ENCODE results near the gene SPAG5. TPM values are rescaled to one million over a fixed set of nuclear protein-coding genes. Genes with fewer than 3 reads are reported as not detected.
"Not testable (repeated sequence)": the region's sequence is repeated elsewhere in the genome, so short reads cannot be mapped to it uniquely, and the experiment has no call there.

The SPAG5 gene
- total RNA-seq, 4 donors from 2014 or later, result 0.83 to 1.7 (median 0.97) TPM

GRCh38 chr17:28612936-28613872, 14.4 kb upstream of the SPAG5 start:
- H3K27ac ChIP-seq (replicated peaks in 1 of 4), result no peak overlapping the region
- no peak for DNase-seq (ENCODE audit: extremely low spot score)

GRCh38 chr17:28612531-28612930, 13.7 kb upstream of the SPAG5 start:
- no peak for TF ChIP-seq CTCF (IDR thresholded peaks at IDR 0.05)
- no peak for TF ChIP-seq EP300 (IDR thresholded peaks at IDR 0.05)
- TF ChIP-seq POLR2AphosphoS5 (IDR thresholded peaks at IDR 0.05), result no peak
- no peak for TF ChIP-seq POLR2A (IDR thresholded peaks at IDR 0.05; ENCODE audit: low read depth)
- no peak for DNase-seq (ENCODE audit: extremely low spot score)
- no peaks in the 10 kb centered on the region for H3K27me3 ChIP-seq
- no peak overlapping the region for H3K4me3 ChIP-seq
- no peak overlapping the region for H3K27ac ChIP-seq (replicated peaks in 1 of 4)
- H3K36me3 ChIP-seq, result peaks cover 32 to 53% (median 45%) of the 10 kb centered on the region in 4 donors
- no peaks in the 10 kb centered on the region for H3K4me1 ChIP-seq
- WGBS, result 59% methylated on average over 2 of the region's 2 CpGs
- intact Hi-C loops (cut with DNase I), result loop anchor here (2.0 to 5.0 kb wide), 2 partner anchors 65 to 118 kb away; no protein-coding TSS in a partner anchor
- no peaks in the 10 kb centered on the region for H3K9me3 ChIP-seq

More at GRCh38 chr17:28612936-28613872, 14.4 kb upstream of the SPAG5 start:
- Histone ChIP-seq H3K9me3 (no peaks in the 10 kb centered on the region), H3K4me1 (no peaks in the 10 kb centered on the region), H3K36me3 (peaks cover 39 to 59% (median 52%) of the 10 kb centered on the region in 4 donors), H3K27me3 (no peaks in the 10 kb centered on the region), H3K4me3 (no peak overlapping the region)
- intact Hi-C loops (cut with DNase I), result loop anchor here (2.0 to 5.0 kb wide), 2 partner anchors 66 to 118 kb away; no protein-coding TSS in a partner anchor
- peak; percentile 55 to 73 (median 61) for TF ChIP-seq CTCF (IDR thresholded peaks at IDR 0.05)
- TF ChIP-seq EP300 (IDR thresholded peaks at IDR 0.05), result no peak
- 66% methylated on average over 6 of the region's 6 CpGs for WGBS

GRCh38 chr17:28610376-28610775, 11.6 kb upstream of the SPAG5 start:
- 90% methylated on average over 8 of the region's 8 CpGs for WGBS
- Histone ChIP-seq H3K9me3 (no peaks in the 10 kb centered on the region), H3K4me1 (no peaks in the 10 kb centered on the region), H3K36me3 (peaks cover 11 to 37% (median 23%) of the 10 kb centered on the region in 4 donors), H3K27ac (replicated peaks in 1 of 4) (no peak overlapping the region), H3K4me3 (no peak overlapping the region), H3K27me3 (no peaks in the 10 kb centered on the region)
- DNase-seq (ENCODE audit: extremely low spot score), result no peak
- TF ChIP-seq EP300 (IDR thresholded peaks at IDR 0.05) (no peak), POLR2A (IDR thresholded peaks at IDR 0.05; ENCODE audit: low read depth) (no peak), POLR2AphosphoS5 (IDR thresholded peaks at IDR 0.05) (no peak), CTCF (IDR thresholded peaks at IDR 0.05) (no peak)
- intact Hi-C loops (cut with DNase I), result loop anchor here (5.0 kb wide), 1 partner anchor 63 kb away; no protein-coding TSS in a partner anchor

- H3K4me3 ChIP-seq; H3K9me3 ChIP-seq; H3K27ac ChIP-seq (replicated peaks in 1 of 4); H3K27me3 ChIP-seq; intact Hi-C loops (cut with DNase I); DNase-seq (ENCODE audit: extremely low spot score); H3K36me3 ChIP-seq: not testable (repeated sequence)
- H3K4me1 ChIP-seq, result peaks cover 6 to 10% (median 9%) of the 10 kb centered on the region in 4 donors
- WGBS, result 98% methylated on average over 8 of the region's 31 CpGs
Observed at GRCh38 chr17:28604031-28604430, 5.2 kb upstream of the SPAG5 start.

Data from esophagus muscularis mucosa (tissue), 4 donors.